T follicular helper cell (primary cell): ENCODE measurements around the gene C10orf67.
A peak's percentile ranks its signal among the peaks of the same experiment; 100 is the strongest.
"Not testable (repeated sequence)": the region's sequence is repeated elsewhere in the genome, so short reads cannot be mapped to it uniquely, and the experiment has no call there.

Experiments used
- DNase-seq: peaks from one replicate; pipeline ENCODE4 v3.0.0-alpha.2; 2020; ENCODE audit warnings: low read depth

The C10orf67 gene

DNA sequence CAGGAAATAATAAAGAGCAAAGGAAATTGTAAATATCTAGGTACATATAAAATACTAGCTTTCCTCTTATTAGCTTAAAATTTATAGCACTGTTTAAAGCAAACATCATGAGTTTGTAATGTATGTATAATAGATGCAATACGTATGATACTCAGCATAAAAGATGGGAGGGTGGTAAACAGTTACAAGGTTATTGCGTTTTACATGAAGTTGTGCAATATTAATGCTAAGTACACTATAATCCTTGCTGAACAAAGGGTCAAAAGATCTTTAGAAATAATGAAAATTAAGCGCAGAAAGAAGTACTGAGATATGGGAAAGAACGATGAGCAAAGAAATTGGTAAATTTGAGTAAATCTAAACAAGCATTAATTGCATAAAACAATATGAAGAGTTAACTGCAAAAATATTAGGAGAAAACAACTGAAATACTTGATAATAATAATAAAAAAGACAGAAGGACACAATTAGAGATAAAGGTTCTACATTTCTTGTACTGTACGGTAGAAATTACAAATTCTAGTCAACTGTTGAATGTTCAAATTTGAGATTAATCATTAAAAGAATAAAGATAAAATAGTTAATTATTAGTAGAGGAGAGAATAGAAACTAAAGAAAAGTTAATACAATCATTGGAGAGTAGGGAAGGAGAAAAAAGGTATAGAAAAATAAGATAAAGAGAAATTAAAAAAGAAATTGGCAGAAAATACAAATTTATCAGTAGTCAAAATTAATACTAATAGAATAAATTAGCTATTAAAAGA, 17.9 kb downstream of the C10orf67 start:
- DNase-seq: no peak

DNA sequence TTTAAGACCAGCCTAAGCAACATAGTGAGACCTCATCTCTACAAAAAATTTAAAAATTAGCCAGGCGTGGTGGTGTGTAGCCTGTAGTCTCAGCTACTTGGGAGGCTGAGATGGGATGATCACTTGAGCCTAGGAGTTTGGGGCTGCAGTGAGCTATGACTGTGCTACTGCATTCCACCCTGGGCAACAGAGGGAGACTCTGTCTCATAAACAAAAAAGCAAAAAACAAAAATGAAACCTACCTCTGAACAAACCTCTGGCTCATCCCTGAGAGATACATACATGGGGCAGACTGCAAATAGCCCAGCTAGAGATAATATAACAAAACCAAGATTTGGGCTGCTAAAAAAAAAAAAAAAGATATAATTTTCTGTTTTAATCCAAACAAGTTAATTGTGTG, 19.5 kb downstream of the C10orf67 start:
- DNase-seq: no peak

DNA sequence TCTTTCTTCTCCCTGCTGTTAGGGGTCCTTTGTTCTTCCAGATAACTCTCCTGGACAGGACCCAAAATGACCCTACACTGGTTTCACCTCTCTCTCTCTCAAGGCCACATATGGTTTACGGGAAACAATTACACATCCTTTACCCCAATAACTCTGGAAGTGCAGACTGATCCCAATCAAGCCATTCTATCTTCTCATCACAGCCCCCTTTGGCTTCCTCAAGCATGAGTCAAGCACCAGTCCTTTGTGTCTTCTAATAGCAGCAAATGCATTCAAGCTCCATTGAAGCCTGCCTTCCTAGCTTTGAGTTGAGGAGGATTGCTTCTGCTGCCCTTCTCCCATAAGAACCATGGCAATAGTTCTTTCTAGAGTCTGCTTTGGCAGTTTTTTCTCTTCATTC, 20.2 kb downstream of the C10orf67 start:
- DNase-seq: no peak

DNA sequence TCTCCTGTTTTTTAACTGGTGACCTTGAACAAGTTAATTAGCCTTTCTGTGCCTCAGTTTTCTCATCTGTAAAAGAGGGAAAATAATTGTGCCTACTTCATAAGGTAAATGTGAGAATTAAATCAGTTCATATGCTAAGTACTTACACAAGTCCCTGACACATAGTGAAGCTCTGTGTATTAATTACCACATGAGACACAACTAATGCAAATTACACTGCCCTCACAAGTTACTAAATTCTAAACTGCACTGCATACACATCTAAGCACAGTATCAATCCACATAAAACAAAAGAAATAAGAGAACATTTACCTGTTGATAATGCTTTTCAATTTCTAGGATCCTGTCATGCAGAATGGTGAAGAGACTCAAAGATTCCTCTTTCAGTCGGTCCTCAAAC, 22.5 kb downstream of the C10orf67 start:
- no peak for DNase-seq

DNA sequence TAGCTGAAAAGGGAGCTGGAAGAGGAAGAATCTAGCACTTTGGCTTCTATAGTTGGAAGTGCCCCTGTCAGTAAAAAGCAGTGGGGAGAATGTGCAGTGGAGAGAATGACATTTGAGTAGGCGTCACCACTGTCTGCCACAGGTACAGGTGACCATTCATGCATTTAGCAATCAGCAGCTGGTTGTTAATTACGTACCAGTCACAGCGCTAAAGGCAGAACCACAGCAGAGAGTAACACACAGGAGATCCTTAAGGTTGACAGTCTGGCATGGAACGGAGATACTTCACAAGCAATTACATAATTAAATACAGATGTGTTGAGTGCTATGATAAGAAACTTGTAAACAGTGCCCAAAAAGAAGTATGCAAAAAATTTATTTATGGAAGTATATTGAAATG, 24.8 kb downstream of the C10orf67 start:
- DNase-seq: no peak

DNA sequence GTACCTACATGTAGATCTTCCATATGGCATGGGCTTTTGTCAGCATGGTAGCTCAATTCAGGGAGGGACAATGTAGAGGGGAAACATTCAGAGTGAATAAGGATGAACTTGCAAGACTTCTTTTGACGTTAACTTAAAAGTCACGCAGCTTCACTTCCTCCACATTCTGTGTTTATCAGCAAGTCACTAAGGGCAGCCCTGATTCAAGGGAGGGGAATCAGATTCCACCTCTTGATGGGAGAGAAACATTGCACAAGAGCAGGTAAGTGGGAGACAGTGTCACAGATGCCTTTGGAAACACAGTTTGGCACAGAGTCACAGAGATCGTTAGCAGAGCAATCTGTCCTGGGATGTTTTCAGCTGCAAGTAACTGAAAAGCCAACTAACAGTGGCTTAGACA, 26.2 kb downstream of the C10orf67 start:
- no peak for DNase-seq

DNA sequence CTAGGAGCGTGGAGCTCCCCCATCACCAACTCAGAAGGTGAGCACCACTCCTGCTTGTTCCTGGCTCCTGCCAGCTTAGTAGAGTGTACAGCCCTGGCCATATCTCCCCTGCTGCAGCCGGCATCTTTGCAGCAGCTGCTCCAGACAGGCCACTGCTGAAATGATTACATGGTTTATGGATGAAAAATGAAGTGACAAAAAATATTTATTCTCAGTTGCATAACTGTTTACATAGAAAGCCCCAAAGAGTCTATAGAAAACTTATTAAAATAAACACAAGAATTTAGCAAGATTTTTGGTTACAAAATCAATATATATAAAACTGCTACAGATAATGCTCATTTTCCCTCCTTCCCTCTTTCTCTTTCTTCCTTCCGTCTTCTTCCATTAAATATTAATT, 27.2 kb downstream of the C10orf67 start:
- no peak for DNase-seq

DNA sequence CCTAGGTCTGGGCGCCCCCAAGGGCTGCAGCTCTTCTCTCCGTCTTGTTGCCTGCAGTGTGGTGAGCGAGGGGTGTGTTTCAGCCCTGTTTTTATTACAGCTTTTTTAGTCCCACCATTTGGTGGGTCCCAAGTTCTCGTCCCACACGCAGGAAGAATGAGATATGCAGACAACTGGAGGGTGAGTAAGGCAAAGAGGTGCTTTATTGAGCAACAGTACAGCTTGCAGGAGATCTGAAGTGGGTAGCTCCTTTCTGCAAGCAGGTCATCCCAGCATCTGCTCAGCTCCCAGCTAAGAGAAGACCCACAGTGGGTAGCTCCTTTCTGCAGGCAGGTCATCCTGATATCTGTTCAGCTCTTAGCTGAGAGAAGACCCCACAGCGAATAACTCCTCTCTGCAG, 28.2 kb downstream of the C10orf67 start:
- DNase-seq: no peak

DNA sequence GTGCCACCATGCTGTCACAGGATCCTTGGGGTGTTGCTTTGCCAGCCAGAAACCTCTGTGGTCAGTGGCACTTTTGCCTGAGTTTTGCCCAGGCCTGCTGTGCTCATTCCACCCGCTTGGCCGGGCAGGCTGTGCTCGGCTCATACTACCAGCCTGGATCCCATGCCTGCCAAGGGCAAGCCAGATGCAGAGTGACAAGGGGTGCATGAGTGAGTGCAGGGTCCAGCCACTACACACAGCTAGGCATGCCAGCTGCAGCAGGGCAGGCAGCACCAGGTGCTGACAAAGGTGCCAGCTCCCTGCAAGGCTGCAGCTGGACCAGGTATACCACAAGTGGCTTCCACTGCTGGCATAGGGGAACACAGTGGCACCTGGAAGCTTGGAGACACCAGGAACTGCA, 28.6 kb downstream of the C10orf67 start:
- no peak for DNase-seq

DNA sequence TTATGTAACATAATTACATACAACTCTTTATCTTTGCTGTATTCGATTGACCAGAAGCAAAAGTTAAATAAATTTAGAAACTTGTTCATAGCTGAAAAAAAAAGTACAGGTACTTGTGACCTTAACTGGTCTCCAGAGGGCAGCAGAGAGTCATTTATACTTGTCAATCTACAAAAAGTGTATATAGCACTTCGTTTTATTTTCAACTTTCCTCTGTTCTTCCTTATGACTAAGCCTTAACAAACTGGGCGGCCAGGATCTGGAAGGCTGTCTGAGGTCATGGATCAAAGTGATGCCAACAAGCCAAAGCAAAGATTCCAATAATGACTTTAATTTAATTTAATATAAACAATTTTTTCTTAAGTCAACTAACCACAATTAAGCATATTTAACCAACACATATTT, 29.8 kb downstream of the C10orf67 start:
- peak; percentile 33 for DNase-seq

DNA sequence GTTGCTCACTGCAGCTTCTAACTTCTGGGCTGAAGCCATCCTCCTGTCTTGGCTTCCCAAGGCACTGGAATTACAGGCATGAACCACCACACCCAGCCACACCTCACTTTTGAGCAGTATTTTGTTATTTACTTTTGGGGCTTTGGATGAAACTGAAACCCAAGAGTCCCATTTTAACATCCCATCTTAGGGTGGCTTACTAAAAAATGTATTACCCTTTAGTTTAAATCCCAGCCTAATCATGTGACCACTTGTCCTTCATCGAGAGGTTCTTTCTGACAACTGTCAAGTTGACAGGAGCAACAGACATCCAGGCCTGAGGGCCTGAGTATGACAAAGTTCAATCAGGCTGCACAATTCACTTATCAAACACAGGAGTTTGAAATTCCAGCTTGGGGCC, 33.6 kb downstream of the C10orf67 start:
- DNase-seq: no peak

DNA sequence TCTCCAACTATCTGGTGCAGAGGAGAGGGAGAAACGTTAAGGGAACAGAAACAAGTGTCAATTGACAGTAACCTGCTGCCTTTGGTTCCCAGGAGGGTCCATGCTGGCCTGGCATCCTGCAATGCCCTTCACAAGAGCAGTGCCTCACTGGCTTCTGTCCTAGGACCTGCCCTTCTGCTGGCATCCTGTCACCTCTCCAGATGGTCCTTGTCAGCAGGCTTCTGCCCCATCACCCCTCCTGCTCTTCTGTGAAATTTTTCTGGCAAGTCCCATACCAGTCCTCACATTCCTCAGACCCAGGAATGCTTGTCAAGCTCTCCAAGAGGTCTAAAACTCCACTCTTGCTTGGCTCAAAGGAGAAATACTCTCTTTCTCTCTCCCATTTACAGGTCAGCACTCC, 34.2 kb downstream of the C10orf67 start:
- DNase-seq: no peak

DNA sequence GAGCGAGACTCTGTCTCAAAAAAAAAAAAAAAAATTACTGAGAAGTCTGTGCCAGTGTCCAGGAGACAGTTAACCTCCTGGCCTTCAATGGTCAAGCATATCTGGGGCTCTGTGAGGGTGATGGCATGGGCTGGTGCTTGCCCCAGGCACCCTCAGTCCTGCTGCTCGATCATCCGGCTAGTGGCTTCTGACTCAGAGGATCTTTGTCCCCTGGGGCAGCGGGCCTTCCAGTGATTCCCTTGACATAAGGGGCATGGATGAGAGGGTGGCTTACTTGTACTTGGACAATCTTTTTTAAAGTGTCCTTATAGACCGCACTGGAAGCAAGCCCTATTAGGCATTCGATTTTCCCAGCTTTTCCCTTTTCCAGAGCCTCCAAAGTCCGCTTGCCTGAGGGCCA, 44.6 kb downstream of the C10orf67 start:
- not testable (repeated sequence) for DNase-seq

DNA sequence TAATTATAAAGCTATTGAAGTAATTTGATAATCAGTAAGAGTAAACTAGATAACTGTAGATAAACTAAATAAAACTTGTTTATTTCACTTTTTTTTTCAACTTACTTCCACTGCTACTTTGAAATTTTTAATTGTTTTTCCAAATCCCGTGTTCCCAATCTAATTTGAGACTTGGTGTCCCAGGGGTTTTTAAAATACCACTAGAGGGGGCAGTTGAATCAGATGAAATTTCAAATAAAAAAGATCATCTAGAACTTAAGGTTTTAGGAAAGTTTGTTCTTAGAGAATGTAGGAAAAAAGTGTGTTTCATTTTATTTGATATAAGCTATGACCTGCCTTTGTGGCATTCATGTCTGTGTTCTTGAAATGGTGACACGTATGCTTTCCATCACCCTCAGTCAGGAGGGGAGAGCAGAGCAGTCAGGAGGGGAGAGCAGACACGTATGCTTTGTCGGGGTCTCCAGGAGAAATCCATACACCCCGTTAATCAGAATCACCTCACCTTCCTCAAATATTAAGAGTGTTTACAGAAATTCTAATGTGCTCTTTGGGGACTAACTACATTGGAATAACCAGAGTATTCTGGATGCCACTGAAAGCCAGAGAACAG, 49.9 kb downstream of the C10orf67 start:
- no peak for DNase-seq

DNA sequence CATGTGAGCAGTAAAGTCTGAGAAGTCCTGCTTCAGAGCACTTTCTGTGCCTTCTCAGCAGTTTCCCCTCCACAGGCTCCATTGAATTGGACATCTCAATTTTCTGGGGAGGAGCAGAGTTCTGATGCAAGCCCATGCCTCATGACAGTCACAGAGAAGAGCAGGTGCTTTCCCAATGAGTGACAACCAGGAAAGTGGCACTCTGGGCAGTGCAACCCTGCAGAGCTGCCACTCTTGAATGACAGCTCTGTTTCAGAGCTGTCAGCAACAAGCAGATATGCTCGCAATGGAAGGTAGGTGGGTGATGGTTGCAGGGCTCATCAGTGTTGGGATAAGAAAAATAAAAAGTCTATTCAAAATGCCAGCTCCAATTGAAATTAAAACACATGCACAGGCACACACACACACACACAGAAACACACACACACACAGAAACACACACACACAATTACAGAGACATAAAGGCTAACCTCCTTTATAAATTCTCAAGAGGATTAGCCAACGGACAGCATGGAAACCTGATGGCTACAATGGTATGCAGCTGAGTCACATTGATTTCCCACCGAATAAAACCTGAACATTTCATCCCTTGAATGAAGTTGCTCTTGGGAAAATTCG, 50.5 kb downstream of the C10orf67 start:
- DNase-seq: no peak

DNA sequence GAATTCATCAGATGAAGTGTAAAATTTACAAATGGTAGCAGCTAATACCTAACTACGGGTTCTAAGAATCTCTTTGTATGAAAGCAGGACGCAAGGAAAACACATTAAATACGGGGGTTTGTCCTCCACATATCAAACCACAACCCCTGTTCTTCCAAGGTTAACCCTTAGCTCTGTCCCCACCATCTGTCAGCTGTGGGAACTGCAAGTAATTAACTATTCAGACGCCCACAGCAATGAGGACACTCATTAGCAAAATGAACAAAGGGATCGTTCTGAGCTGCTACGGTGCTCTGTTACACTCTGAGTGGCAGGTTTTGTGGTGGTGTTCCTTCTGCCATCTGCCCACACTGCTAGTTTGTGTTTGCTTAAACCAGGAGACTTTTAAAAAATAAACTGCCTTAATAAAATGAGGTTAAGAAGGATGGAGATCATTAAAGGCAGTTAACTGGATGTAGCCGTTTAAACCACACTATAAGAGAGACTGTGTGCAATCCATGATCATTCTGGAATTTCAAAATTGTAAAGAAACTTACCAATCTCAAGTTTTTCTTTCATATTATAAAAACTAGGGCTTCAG, 51.4 kb downstream of the C10orf67 start:
- no peak for DNase-seq

DNA sequence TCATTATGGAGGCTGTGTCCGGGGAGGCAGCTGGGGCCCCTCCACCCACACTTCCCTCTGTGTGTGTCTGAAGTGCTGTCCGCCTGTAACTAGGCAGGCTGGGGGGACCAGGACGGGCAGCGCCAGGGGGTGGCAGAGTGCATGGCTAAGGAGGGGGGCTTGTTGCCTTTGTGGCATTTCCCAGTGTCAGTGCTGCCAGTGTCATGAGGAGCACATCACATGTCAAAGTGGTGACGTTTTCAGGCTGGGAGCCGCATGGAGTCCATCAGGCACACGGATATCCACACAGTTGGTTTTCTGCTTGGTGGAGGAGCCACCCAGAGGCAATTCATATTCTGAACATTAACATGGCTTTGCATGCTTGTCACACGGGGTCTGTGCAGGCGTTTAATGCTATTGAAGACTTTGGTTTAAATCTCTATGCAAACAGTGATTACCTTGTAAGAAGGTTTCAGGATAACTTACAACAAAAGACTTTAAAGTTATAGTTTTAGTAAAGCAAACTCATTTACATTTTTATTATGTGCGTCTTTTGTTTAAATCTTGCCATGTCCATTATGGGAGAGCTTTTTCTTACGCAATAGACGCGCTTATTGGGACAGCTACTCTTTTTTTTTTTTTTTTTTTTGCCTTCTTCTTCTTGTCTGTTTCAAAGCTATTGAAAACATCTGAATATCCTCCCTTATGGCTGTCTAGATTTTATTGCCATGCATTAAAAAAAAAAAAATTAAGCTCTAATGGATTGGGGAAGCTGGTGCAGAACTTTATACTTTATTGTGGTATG, 52.9 kb downstream of the C10orf67 start:
- no peak for DNase-seq

DNA sequence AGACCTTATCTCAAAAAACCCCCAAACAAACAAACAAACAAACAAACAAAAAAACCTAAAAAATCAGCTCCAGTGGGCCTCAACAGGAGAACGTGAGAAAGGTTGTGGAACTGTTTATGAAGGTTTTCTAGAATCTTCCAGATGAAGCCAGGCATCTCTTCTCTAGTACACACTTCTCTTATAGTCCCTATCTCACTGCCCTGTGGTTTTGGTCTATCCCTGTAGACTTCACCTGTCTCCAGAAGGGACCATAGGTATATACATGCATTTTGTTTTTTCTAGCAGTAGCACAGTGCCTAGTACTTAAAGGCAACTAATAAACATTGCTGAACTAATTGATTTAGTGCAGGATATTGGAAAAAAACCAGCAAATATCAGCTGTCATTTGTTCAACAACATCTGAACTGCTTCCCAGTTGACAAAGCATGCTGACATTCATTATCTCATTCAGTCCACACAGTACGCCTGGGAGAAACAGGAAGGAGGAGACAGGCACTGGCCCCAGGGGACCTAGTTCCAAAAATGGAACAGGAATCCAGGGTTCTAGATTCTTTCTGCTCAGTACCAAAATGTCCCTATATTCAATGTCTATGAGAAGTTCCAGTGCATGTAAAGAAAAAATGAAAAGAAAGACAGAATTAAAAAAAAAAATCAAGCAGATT, 59.8 kb downstream of the C10orf67 start:
- DNase-seq: no peak

DNA sequence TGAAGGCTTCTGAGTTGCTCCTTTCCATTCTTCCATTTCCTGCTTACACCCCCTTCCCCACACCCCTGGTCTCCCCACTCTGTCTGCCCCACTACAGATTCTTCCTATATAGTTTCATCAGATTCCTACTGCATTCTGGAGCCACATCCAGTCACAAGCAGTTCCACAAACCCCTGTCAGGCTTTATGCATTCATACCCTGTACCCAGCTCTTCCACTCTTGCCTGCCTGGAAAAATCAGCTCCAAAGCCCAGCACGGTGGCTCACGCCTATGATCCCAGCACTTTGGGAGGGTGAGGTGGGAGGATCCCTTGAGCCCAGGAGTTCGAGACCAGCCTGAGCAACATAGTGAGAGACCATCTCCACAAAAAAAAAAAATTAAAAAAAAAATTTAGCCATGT, 60.4 kb downstream of the C10orf67 start:
- no peak for DNase-seq

DNA sequence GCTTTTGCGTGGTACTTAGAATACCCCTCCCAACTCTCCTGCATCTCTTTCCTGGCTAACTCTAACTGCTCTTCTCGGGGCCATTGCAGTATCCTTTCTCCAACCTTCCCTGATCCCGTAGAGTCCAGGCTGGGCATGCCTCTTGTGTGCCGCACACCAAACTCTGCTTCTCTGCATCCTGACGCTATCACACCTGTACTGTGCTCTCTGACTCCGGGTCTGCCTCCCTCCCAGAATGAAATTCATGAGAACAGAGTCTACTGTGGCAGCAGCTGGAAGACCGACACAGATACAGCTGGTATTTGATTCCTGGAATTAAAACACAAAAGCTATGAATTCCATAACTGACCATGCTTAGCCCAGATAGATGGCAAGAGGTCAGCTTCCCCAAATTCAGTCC, 60.9 kb downstream of the C10orf67 start:
- no peak for DNase-seq

DNA sequence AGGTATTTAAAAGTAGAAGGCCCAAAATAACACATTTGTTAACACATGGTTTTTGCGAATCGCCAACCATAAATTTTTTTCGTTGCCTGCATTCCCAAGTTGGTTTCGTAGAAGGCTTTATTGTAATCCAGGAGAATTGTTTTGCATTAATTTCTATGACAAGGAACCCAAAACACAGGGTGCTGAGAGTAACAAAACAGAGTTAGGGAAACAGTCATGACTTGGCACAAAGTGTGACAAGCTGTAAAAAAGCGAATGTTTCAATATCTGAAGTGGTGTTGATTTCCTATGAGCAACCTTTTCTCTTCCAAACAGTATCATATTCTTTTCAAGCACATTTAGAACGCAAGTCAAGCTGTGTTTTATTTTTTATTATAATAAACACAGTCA, 63.6 kb downstream of the C10orf67 start:
- no peak for DNase-seq
